Lower leg skin (tissue), 3 donors: Measurements from ENCODE around the gene ZBTB20.

Source experiments
- POLR2A ChIP-seq, 2 donors: fragments of 450-650 bp; IDR thresholded peaks; one replicate each; pipeline ENCODE4 v1.6.1; 2016 to 2017; ENCODE audit warnings: antibody characterized with exemption in 2 of 2, mild to moderate bottlenecking in 1 of 2, moderate library complexity in 1 of 2
- TF ChIP-seq, protein P1 (sequence below), 3 donors: fragments of 450-650 bp; IDR thresholded peaks; one replicate each; pipeline ENCODE4 v1.5.1; 2016; ENCODE audit warnings: antibody characterized with exemption in 3 of 3, mild to moderate bottlenecking in 3 of 3, moderate library complexity in 2 of 3

DNA sequence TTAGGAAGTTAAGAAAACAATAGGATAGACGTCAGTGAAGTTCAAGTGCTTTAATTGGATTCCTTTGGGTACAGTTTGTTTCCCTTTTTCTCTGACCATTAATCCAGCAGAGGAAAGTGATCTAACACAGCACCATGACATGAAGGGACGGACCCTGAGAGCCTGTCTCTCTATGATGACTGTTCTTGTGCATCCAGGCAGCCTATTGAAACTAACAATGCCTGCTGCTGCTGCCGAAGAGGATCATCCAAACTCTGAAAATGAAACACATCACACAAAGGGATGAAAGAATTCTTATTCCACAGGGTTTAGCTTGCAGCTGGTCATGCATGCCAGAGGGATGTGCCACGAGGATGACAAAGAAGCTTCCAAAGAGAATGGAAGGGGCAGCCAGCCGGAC lies 75.5 kb downstream of the ZBTB20 start:
- TF ChIP-seq, protein P1, sequence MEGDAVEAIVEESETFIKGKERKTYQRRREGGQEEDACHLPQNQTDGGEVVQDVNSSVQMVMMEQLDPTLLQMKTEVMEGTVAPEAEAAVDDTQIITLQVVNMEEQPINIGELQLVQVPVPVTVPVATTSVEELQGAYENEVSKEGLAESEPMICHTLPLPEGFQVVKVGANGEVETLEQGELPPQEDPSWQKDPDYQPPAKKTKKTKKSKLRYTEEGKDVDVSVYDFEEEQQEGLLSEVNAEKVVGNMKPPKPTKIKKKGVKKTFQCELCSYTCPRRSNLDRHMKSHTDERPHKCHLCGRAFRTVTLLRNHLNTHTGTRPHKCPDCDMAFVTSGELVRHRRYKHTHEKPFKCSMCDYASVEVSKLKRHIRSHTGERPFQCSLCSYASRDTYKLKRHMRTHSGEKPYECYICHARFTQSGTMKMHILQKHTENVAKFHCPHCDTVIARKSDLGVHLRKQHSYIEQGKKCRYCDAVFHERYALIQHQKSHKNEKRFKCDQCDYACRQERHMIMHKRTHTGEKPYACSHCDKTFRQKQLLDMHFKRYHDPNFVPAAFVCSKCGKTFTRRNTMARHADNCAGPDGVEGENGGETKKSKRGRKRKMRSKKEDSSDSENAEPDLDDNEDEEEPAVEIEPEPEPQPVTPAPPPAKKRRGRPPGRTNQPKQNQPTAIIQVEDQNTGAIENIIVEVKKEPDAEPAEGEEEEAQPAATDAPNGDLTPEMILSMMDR (IDR thresholded peaks at IDR 0.05), result no peak
- TF ChIP-seq POLR2A (IDR thresholded peaks at IDR 0.05), result no peak
